Hepatocyte (in vitro differentiated cells): ENCODE results near the gene WDFY4. TPM values are rescaled to one million over a fixed set of nuclear protein-coding genes. Genes with fewer than 3 reads are reported as not detected.

ENCODE experiments used
- DNase-seq: peaks from one replicate; pipeline ENCODE4 v3.0.0-alpha.2; 2016; ENCODE audit warnings: low spot score
- H2AFZ ChIP-seq: fragments of 200-600 bp; sonication (generic); 2 replicates; pipeline ENCODE4 v1.6.0; 2016; ENCODE audit warnings: antibody characterized with exemption, mild to moderate bottlenecking
- H3K27ac ChIP-seq: fragments of 200-600 bp; sonication (generic); 2 replicates; pipeline ENCODE4 v1.5.1; 2016; ENCODE audit warnings: mild to moderate bottlenecking
- H3K27me3 ChIP-seq: fragments of 200-600 bp; sonication (generic); 2 replicates; pipeline ENCODE4 v1.6.1; 2016
- H3K36me3 ChIP-seq: fragments of 200-600 bp; sonication (generic); replicated peaks from 2 replicates; pipeline ENCODE4 v1.5.1; 2016; ENCODE audit warnings: low read depth; ENCODE audit not compliant: insufficient read depth
- H3K4me1 ChIP-seq: fragments of 200-600 bp; sonication (generic); 2 replicates; pipeline ENCODE4 v1.5.1; 2016; ENCODE audit warnings: mild to moderate bottlenecking, moderate library complexity; ENCODE audit not compliant: insufficient read depth
- H3K4me2 ChIP-seq: fragments of 200-600 bp; sonication (generic); 2 replicates; pipeline ENCODE4 v1.6.0; 2016
- H3K4me3 ChIP-seq: fragments of 200-600 bp; sonication (generic); 2 replicates; pipeline ENCODE4 v1.5.1; 2016; ENCODE audit warnings: mild to moderate bottlenecking
- H3K79me2 ChIP-seq: fragments of 200-600 bp; sonication (generic); 2 replicates; pipeline ENCODE4 v1.6.0; 2017; ENCODE audit warnings: mild to moderate bottlenecking
- H3K9me2 ChIP-seq: fragments of 200-600 bp; sonication (generic); replicated peaks from 2 replicates; pipeline ENCODE4 v1.6.0; 2017; ENCODE audit warnings: mild to moderate bottlenecking; ENCODE audit not compliant: insufficient read depth
- H3K9me3 ChIP-seq: fragments of 200-600 bp; sonication (generic); 2 replicates; pipeline ENCODE4 v1.5.1; 2016; ENCODE audit warnings: low read depth, mild to moderate bottlenecking
- H4K20me1 ChIP-seq: fragments of 200-600 bp; sonication (generic); 2 replicates; pipeline ENCODE4 v1.6.0; 2016; ENCODE audit warnings: mild to moderate bottlenecking; ENCODE audit not compliant: insufficient read depth, poor library complexity, severe bottlenecking
- EZH2 ChIP-seq: fragments of 200-600 bp; sonication (generic); IDR thresholded peaks from 2 replicates; pipeline ENCODE4 v1.6.1; 2016; ENCODE audit warnings: antibody characterized with exemption, mild to moderate bottlenecking, borderline replicate concordance
- EZH2phosphoT487 ChIP-seq: fragments of 200-600 bp; sonication (generic); IDR thresholded peaks from one replicate; pipeline ENCODE4 v1.6.1; 2018; ENCODE audit warnings: antibody characterized with exemption, mild to moderate bottlenecking, low read depth, moderate library complexity; ENCODE audit not compliant: unreplicated experiment, severe bottlenecking
- WGBS: methylation state at CpG from one replicate; pipeline ENCODE4 v1.1.6; 2016; ENCODE audit warnings: low lambda C conversion rate; ENCODE audit errors: missing lambda C conversion rate; 5-methylcytosine and 5-hydroxymethylcytosine counted together
- polyA plus RNA-seq: library from polyadenylated mRNA; unstranded; fragments of >200 nt; fragmentation: Nextera tagmentation; extraction: Ambion mirVana; gene quantifications from 2 replicates; pipeline ENCODE4 v1.2.1, GENCODE V29; 2016
- total RNA-seq: library from RNA; depleted of rRNA; stranded (reverse); fragments of >200 nt; gene quantifications from 2 replicates; pipeline ENCODE4 v1.2.3, GENCODE V29; 2014
- TF ChIP-seq, protein P1 (sequence below): fragments of 200-600 bp; sonication (generic); IDR thresholded peaks from 2 replicates; pipeline ENCODE4 v1.5.1; 2016; ENCODE audit warnings: antibody characterized with exemption, mild to moderate bottlenecking; ENCODE audit not compliant: poor library complexity

WDFY4 gene
- total and polyA plus RNA-seq, 2 experiments from 2014 or later: 0.43 to 0.91 TPM

DNA sequence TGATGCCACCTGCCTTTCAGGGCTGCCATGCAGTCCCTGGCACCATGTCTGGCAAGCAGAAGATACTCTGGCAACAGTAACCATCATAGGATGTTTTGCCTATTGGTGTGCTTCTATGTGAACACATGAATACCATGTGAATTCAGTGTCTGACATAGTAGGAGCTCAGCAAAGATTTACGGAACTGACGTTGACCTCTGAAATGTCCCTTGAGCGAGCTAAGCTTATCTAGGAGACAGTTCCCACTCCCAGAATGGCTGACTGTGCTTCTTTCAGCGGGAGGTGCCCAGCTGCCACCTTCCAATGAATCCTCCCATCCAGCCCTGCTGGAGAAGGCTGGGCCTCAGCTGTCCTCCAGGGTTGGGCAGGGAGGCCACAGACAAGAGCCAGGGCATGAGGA lies 326.2 kb downstream of the WDFY4 start:
- H3K9me3 ChIP-seq: no peaks in the 10 kb centered on the region
- H3K4me2 ChIP-seq: no peak overlapping the region
- no peak overlapping the region for H3K27ac ChIP-seq
- H3K4me3 ChIP-seq: no peak overlapping the region
- TF ChIP-seq, protein P1, sequence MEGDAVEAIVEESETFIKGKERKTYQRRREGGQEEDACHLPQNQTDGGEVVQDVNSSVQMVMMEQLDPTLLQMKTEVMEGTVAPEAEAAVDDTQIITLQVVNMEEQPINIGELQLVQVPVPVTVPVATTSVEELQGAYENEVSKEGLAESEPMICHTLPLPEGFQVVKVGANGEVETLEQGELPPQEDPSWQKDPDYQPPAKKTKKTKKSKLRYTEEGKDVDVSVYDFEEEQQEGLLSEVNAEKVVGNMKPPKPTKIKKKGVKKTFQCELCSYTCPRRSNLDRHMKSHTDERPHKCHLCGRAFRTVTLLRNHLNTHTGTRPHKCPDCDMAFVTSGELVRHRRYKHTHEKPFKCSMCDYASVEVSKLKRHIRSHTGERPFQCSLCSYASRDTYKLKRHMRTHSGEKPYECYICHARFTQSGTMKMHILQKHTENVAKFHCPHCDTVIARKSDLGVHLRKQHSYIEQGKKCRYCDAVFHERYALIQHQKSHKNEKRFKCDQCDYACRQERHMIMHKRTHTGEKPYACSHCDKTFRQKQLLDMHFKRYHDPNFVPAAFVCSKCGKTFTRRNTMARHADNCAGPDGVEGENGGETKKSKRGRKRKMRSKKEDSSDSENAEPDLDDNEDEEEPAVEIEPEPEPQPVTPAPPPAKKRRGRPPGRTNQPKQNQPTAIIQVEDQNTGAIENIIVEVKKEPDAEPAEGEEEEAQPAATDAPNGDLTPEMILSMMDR: no peak
- no peak for TF ChIP-seq EZH2phosphoT487
- no peak for TF ChIP-seq EZH2
- no peaks in the 10 kb centered on the region for H4K20me1 ChIP-seq
- no peaks in the 10 kb centered on the region for H3K36me3 ChIP-seq
- H3K9me2 ChIP-seq: no peaks in the 10 kb centered on the region
- H3K4me1 ChIP-seq: peaks cover 27% of the 10 kb centered on the region
- no peak overlapping the region for H2AFZ ChIP-seq
- WGBS: 63% methylated on average over 4 of the region's 4 CpGs
- no peaks in the 10 kb centered on the region for H3K79me2 ChIP-seq
- no peak for DNase-seq
- no peaks in the 10 kb centered on the region for H3K27me3 ChIP-seq

DNA sequence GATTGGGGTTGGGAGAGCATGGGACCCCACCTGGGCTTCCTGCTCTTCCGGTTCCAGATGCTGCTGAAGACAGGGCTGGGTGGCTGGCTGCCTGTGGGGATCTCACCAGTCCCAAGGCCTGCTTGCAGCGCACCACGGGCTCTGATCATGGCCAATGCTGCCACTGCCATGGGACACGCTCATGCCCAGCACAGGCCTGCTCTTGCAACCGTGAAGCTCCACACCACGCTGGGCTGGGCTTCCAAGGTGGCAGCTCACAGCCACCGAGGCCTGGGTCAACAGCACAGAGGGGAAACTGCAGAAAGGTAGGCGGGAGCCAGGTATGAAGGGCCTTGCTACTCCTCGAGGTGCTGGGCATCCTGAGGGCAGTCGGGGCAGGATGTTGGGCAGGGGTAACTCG lies 327.1 kb downstream of the WDFY4 start:
- no peaks in the 10 kb centered on the region for H3K79me2 ChIP-seq
- no peak overlapping the region for H3K4me2 ChIP-seq
- H4K20me1 ChIP-seq: no peaks in the 10 kb centered on the region
- no peak overlapping the region for H2AFZ ChIP-seq
- H3K4me3 ChIP-seq: no peak overlapping the region
- TF ChIP-seq EZH2 (no peak), EZH2phosphoT487 (no peak)
- TF ChIP-seq, protein P1: no peak
- no peaks in the 10 kb centered on the region for H3K9me2 ChIP-seq
- H3K36me3 ChIP-seq: no peaks in the 10 kb centered on the region
- no peak overlapping the region for H3K27ac ChIP-seq
- no peaks in the 10 kb centered on the region for H3K27me3 ChIP-seq
- H3K4me1 ChIP-seq: peaks cover 27% of the 10 kb centered on the region
- DNase-seq: no peak
- 83% methylated on average over 11 of the region's 11 CpGs for WGBS
- no peaks in the 10 kb centered on the region for H3K9me3 ChIP-seq

DNA sequence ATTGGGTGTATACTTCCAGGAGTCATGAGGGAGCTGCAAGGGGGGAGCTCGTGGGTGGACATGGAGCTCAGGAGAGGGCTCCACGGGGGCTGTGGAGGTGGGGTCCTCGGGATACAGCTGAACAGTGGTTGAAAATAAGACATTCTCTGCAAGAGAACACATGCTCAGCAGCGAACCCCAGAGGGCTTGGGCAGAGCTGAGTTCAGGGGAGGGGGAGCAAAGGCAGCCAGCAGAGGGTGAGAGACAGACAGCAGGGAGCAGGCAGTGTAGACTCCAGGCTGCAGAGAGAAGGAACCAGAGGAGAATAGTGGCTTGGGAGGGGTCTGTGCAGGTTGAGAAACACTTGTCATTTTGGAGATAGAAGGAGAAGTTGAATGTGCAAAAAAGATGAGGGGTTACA lies 327.9 kb downstream of the WDFY4 start:
- peaks cover 27% of the 10 kb centered on the region for H3K4me1 ChIP-seq
- no peak overlapping the region for H3K4me2 ChIP-seq
- H3K27me3 ChIP-seq: no peaks in the 10 kb centered on the region
- WGBS: 42% methylated on average over 4 of the region's 4 CpGs
- H3K4me3 ChIP-seq: no peak overlapping the region
- H2AFZ ChIP-seq: no peak overlapping the region
- DNase-seq: no peak
- H3K27ac ChIP-seq: no peak overlapping the region
- no peaks in the 10 kb centered on the region for H3K36me3 ChIP-seq
- no peaks in the 10 kb centered on the region for H3K79me2 ChIP-seq
- no peaks in the 10 kb centered on the region for H3K9me2 ChIP-seq
- H4K20me1 ChIP-seq: no peaks in the 10 kb centered on the region
- H3K9me3 ChIP-seq: no peaks in the 10 kb centered on the region
- TF ChIP-seq EZH2phosphoT487 (no peak), EZH2 (no peak)
- TF ChIP-seq, protein P1: no peak

DNA sequence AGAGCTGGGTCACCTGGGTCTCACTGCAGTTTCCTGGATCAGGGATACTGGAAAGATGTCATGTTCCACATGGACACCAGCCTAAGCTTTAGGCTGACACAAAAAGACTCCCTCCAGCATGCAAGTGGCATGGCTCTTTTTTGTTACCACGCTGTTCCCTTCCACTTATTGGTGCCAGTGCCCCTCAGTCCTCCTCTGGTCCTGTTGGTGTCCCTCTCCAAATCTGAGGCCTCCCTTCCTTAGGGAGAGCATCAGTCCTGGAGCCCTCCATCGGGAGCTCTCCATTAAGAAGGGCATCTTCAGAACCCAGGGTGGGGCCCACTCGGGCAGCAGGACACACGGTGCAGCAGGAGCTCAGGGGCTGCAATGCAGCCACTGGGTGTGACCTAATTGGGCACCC lies 331.0 kb downstream of the WDFY4 start:
- no peaks in the 10 kb centered on the region for H3K27me3 ChIP-seq
- H2AFZ ChIP-seq: no peak overlapping the region
- DNase-seq: no peak
- no peak overlapping the region for H3K27ac ChIP-seq
- 90% methylated on average over 4 of the region's 4 CpGs for WGBS
- H3K9me2 ChIP-seq: no peaks in the 10 kb centered on the region
- no peak for TF ChIP-seq EZH2phosphoT487
- TF ChIP-seq EZH2: no peak
- TF ChIP-seq, protein P1: no peak
- no peaks in the 10 kb centered on the region for H3K36me3 ChIP-seq
- H3K9me3 ChIP-seq: no peaks in the 10 kb centered on the region
- H3K4me2 ChIP-seq: no peak overlapping the region
- H3K4me1 ChIP-seq: peaks cover 18% of the 10 kb centered on the region
- H3K4me3 ChIP-seq: no peak overlapping the region
- H3K79me2 ChIP-seq: no peaks in the 10 kb centered on the region
- H4K20me1 ChIP-seq: no peaks in the 10 kb centered on the region
